ENCODE data around the gene PAX7.

Gene PAX7

DNA sequence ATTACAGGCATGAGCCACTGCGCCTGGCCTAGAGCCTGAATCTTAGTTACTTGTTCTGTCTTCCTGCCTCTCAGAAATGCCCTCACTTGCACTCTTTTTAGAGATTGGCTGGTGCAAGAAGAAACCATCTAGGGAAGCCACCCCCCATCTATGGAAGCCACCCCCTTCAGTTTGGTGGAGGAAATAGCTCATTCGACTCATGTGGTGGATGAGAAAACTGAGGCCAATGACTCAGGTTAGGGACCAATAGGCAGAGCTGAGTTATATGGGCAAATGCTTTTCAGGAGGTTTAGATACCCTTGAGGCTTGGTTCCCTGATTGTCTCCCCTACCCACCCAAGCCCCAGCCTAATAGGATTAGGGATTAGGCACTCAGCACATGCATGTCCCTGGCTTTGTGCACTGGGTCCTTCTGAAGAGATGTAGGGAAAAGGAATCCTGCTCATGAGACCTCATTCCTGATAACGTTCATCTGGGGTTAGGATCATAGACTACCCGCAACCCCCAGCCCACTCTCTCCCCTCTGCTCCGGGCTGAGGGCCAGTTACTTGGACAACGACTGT, 77.1 kb downstream of the PAX7 start:
- no peak overlapping the region for H3K27ac ChIP-seq
- TF ChIP-seq, protein P1, sequence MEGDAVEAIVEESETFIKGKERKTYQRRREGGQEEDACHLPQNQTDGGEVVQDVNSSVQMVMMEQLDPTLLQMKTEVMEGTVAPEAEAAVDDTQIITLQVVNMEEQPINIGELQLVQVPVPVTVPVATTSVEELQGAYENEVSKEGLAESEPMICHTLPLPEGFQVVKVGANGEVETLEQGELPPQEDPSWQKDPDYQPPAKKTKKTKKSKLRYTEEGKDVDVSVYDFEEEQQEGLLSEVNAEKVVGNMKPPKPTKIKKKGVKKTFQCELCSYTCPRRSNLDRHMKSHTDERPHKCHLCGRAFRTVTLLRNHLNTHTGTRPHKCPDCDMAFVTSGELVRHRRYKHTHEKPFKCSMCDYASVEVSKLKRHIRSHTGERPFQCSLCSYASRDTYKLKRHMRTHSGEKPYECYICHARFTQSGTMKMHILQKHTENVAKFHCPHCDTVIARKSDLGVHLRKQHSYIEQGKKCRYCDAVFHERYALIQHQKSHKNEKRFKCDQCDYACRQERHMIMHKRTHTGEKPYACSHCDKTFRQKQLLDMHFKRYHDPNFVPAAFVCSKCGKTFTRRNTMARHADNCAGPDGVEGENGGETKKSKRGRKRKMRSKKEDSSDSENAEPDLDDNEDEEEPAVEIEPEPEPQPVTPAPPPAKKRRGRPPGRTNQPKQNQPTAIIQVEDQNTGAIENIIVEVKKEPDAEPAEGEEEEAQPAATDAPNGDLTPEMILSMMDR (IDR thresholded peaks at IDR 0.05), result no peak
- DNase-seq (ENCODE audit: low spot score), result no peak
- no peak overlapping the region for H3K4me3 ChIP-seq

DNA sequence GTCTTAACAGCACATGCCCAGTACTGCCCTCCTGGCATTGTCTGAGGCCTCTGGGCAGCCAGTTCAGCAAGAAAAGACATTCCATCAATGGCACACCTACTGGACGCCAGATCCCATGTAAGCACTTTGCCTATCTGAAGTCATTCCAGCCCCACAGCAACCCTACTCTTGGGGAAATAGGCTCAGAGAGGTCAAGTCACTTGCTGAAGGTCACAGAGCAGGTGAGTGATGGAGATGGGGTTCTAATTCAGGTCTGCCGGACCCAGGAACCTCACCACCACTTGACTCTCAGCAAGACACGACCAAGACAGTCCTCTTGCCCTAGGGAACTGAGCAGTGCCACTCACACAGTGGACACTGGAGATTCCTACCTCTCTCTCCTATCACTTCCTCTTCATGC, 79.4 kb downstream of the PAX7 start:
- no peak for DNase-seq (ENCODE audit: low spot score)
- H3K27ac ChIP-seq, result no peak overlapping the region

DNA sequence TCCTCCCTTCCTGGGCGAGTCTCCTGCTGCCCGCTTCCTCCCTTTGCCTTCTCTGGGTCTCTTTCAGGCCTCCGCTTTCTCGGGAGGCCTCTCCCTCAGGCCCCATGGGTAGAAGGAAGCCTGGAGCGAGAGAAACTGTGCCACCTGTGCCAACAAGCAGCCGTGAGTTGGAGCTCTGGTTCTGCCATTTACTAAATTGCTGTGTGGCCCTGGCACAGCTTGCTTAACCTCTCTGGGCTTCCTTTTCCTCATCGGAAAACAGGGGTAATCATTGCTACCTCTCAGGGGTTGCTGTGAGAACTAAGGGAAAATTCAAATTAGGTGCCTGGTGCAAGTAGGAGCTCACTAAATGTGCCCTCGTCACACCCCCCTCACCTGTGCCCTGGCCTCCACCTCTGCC, 80.4 kb downstream of the PAX7 start:
- TF ChIP-seq, protein P1 (IDR thresholded peaks at IDR 0.05), result no peak
- Histone ChIP-seq H3K4me3 (no peak overlapping the region), H3K27ac (no peak overlapping the region)
- DNase-seq (ENCODE audit: low spot score), result no peak

More for the DNA sequence above, 79.4 kb downstream of the PAX7 start:
- H3K4me3 ChIP-seq, result no peak overlapping the region
- TF ChIP-seq, protein P1 (IDR thresholded peaks at IDR 0.05), result no peak

DNA sequence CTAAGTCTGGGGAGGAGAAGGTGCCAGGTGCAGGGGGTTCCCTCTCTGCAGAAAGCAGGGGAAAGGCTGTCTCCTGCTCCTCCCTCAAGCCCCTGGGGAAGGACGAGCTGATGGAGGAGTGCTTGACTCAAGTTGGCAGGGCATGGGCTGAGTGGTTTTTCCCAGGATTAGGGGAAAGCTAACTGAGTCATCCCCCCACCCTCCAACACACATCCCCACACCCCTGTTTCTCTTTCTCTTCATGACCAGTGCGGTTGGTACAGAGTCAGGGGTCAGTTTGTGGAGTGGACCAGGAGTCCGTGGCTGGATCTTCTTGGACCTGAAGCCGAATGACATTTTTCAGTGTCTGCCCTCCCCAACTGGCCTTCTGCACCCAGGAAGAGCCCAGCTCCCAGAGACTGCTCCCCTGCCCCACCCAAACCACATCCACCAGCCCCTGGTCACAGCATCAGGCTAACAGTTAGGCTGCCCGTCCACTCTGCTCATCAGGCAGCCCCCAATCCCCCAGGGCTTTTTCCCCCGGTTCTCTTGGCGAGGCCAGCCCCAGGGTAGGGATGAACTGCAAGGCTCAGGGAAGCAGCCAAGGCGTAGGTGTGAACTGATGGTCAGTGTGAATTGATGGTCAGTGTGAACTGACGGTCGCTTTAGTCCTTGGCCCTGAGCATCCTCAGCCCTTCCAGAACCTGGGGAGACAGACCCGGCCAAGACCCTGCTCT, 81.0 kb downstream of the PAX7 start:
- DNase-seq (ENCODE audit: low spot score), result no peak
- Histone ChIP-seq H3K27ac (no peak overlapping the region), H3K4me3 (no peak overlapping the region)
- TF ChIP-seq, protein P1 (IDR thresholded peaks at IDR 0.05), result no peak

DNA sequence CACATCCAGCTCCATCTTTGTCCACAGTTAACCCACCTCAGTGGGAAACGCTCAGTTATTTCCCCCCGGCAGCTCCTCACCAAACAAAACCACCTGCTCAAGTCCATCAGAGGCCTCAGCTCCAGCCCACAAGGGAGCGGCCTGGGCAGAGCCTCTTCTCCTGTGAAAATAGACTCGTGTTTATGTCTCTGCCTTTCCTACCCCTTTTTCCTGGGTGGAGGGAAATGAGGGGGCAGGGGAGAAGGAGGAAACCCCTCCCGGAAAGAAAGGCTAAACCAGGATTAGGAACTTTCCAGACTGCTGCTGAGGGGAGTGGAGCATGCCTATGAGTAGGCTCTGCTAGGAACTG, 81.6 kb downstream of the PAX7 start:
- Histone ChIP-seq H3K27ac (no peak overlapping the region), H3K4me3 (no peak overlapping the region)
- no peak for DNase-seq (ENCODE audit: low spot score)
- TF ChIP-seq, protein P1 (IDR thresholded peaks at IDR 0.05), result no peak

DNA sequence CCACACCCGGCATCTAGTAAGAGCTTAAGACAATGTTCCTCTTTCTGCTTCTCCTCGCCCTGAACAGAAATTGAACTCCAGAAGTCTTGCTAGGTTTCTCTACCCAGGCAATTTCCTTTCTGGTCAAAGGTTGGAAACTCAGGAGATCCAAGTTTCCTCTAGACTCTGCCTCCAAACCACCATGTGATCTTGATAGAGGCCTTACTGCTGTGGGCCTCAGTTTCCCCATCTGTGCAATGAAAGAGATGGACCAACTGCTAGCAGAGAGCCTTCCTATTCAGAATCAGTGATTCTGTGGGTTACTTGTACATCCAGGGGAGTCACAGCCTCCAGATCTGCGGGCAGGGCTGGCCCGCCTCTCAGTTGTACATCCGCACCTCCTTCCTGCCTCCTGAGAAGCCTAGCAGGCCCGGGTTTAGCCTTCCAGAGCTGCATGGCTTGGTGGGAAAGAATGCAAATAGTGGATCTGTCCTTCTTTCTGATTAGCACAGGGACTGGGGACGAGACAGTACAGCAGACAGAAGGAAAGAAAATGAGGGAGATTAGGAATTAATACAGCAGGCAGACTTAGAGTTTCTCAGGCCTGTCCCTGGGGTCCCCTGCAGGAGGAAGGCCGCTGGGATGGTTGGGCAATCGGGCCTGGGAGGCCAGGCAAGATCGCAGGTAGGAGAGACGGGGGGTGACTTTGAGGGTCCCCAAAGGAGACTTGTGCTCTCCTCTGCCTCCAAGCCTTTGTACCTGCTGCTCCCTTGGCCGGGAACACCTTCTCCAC, 83.9 kb downstream of the PAX7 start:
- DNase-seq (ENCODE audit: low spot score), result no peak

More for the DNA sequence above, 83.9 kb downstream of the PAX7 start:
- TF ChIP-seq, protein P1 (IDR thresholded peaks at IDR 0.05), result no peak
- Histone ChIP-seq H3K27ac (no peak overlapping the region), H3K4me3 (no peak overlapping the region)

Measured in coronary artery (tissue), 2 donors.